B cell (primary cell): ENCODE measurements around the gene MARK2. TPM values are rescaled to one million over a fixed set of nuclear protein-coding genes. Genes with fewer than 3 reads are reported as not detected.

Experiments
- ATAC-seq: fragments of 200-7000 bp; cut with Tn5 transposase; one replicate; pipeline ENCODE4 v1.10.0; 2021; ENCODE audit warnings: low read depth, mild to moderate bottlenecking, moderate number of reproducible peaks, moderate library complexity
- CTCF ChIA-PET: fragments of 350-600 bp; sonication (Branson Sonifier 250); formaldehyde crosslinking; loops from one replicate; lab custom pipeline; 2021; ENCODE audit warnings: antibody characterized with exemption, inconsistent platforms; lab: Charles Lee
- POLR2A ChIA-PET: fragments of 350-600 bp; sonication (Branson Sonifier 250); formaldehyde crosslinking; loops from one replicate; lab custom pipeline; 2021; ENCODE audit warnings: antibody characterized with exemption; lab: Charles Lee
- DNase-seq: peaks from one replicate; pipeline ENCODE4 v3.0.0; 2013
- H2AFZ ChIP-seq: 2 replicates; pipeline ENCODE4 v1.6.1; 2012; ENCODE audit warnings: mild to moderate bottlenecking, low read depth, low read length; ENCODE audit not compliant: insufficient read depth, poor library complexity, severe bottlenecking
- H3K27ac ChIP-seq, 2 donors: 1 replicate in 1 of 2; 2 replicates in 1 of 2; pipeline ENCODE4 v1.5.1; 2012 to 2013; ENCODE audit warnings: low read length in 2 of 2, mild to moderate bottlenecking in 2 of 2, moderate library complexity in 1 of 2
- H3K27me3 ChIP-seq, 4 experiments: fragments of 200-600 bp in 1 of 4; sonication (generic) in 1 of 4; replicated peaks in 1 of 4; 1 replicate in 2 of 4; 2 replicates in 2 of 4; pipeline versions ENCODE4 v1.6.1 to v1.7.0; 2013 to 2016; ENCODE audit warnings: low read length in 3 of 4, mild to moderate bottlenecking in 2 of 4, mixed read lengths in 1 of 4, moderate library complexity in 1 of 4; ENCODE audit not compliant: insufficient read depth in 4 of 4, control insufficient read depth in 3 of 4; ENCODE audit errors: control extremely low read depth in 1 of 4
- H3K36me3 ChIP-seq, 2 experiments: replicated peaks in 1 of 2; 1 replicate in 1 of 2; 2 replicates in 1 of 2; pipeline versions ENCODE4 v1.6.1 to v1.7.1; 2013; ENCODE audit warnings: low read length in 1 of 2; ENCODE audit not compliant: insufficient read depth in 2 of 2, control insufficient read depth in 1 of 2; ENCODE audit errors: control extremely low read depth in 1 of 2, extremely low read depth in 1 of 2
- H3K4me1 ChIP-seq, 2 donors: fragments of 200-600 bp in 1 of 2; sonication (generic) in 1 of 2; 1 replicate in 1 of 2; 2 replicates in 1 of 2; pipeline versions ENCODE4 v1.5.1 to v1.6.1; 2013 to 2017; ENCODE audit warnings: low read length in 2 of 2; ENCODE audit not compliant: control insufficient read depth in 2 of 2, insufficient read depth in 2 of 2
- H3K4me2 ChIP-seq: replicated peaks from 2 replicates; pipeline ENCODE3; 2012; ENCODE audit warnings: mild to moderate bottlenecking, low read depth, low read length; ENCODE audit not compliant: poor library complexity, severe bottlenecking
- H3K4me3 ChIP-seq, 5 experiments: fragments of 200-600 bp in 1 of 5; sonication (generic) in 1 of 5; 1 replicate in 3 of 5; 2 replicates in 2 of 5; pipeline versions ENCODE4 v1.5.1 to v1.7.0; 2011 to 2016; ENCODE audit warnings: low read length in 4 of 5, mild to moderate bottlenecking in 4 of 5, low read depth in 2 of 5, control low read depth in 1 of 5, moderate library complexity in 1 of 5; ENCODE audit not compliant: insufficient read depth in 1 of 5; ENCODE audit errors: control extremely low read depth in 1 of 5, extremely low read depth in 1 of 5
- H3K79me2 ChIP-seq: fragments of 200-600 bp; sonication (generic); one replicate; pipeline ENCODE4 v1.6.0; 2016; ENCODE audit warnings: low read length; ENCODE audit not compliant: control insufficient read depth, insufficient read depth
- H3K9ac ChIP-seq: fragments of 200-600 bp; sonication (generic); 2 replicates; pipeline ENCODE4 v1.6.1; 2017; ENCODE audit warnings: mild to moderate bottlenecking, low read length, moderate library complexity
- H3K9me3 ChIP-seq, 3 donors: one replicate each; pipeline versions ENCODE4 v1.6.1 to v1.7.1; 2013; ENCODE audit warnings: low read length in 2 of 3; ENCODE audit not compliant: control insufficient read depth in 2 of 3, insufficient read depth in 1 of 3; ENCODE audit errors: control extremely low read depth in 1 of 3
- H4K20me1 ChIP-seq: 2 replicates; pipeline ENCODE4 v1.6.0; 2012; ENCODE audit warnings: mild to moderate bottlenecking, low read length; ENCODE audit not compliant: insufficient read depth, control insufficient read depth, poor library complexity, severe bottlenecking
- H3K27ac Mint-ChIP-seq: one replicate; pipeline ENCODE4 v1.8.0; 2021; ENCODE audit warnings: mixed read lengths
- H3K27me3 Mint-ChIP-seq: one replicate; pipeline ENCODE4 v1.8.0; 2021; ENCODE audit warnings: mixed read lengths
- H3K4me1 Mint-ChIP-seq: one replicate; pipeline ENCODE4 v1.8.0; 2021; ENCODE audit warnings: mixed read lengths
- H3K4me3 Mint-ChIP-seq: one replicate; pipeline ENCODE4 v1.8.0; 2021; ENCODE audit warnings: mixed read lengths
- H3K9me3 Mint-ChIP-seq: one replicate; pipeline ENCODE4 v1.8.0; 2022; ENCODE audit warnings: mixed read lengths; ENCODE audit not compliant: insufficient read depth
- CTCF ChIP-seq: fragments of 200-600 bp; IDR thresholded peaks from one replicate; pipeline ENCODE4 v1.8.0; 2022; ENCODE audit warnings: antibody characterized with exemption, mild to moderate bottlenecking
- EZH2 ChIP-seq: IDR thresholded peaks from 2 replicates; pipeline ENCODE4 v1.6.1; 2012; ENCODE audit warnings: borderline replicate concordance, low read depth, mild to moderate bottlenecking, moderate library complexity, low read length; ENCODE audit not compliant: insufficient read depth, poor library complexity, severe bottlenecking
- WGBS: methylation state at CpG from one replicate; pipeline ENCODE4 v1.1.5; 2013; ENCODE audit warnings: missing lambda C conversion rate; ENCODE audit not compliant: insufficient coverage; 5-methylcytosine and 5-hydroxymethylcytosine counted together
- intact Hi-C: fragments of 100-400 bp; cut with micrococcal nuclease; formaldehyde crosslinking; loops from one replicate; pipeline ENCODE4 v1.10.0; 2022
- polyA plus RNA-seq: library from polyadenylated mRNA; depleted of rRNA; stranded (reverse); fragments of >200 nt; gene quantifications from 2 replicates; pipeline ENCODE4 v1.2.3, GENCODE V29; 2012
- total RNA-seq, 2 donors: library from RNA; stranded (reverse); fragments of 120-200 nt in 1 of 2; gene quantifications; 1 replicate in 1 of 2; 2 replicates in 1 of 2; pipeline versions ENCODE4 v1.2.3 to v1.2.4, GENCODE V29; 2013 to 2022

MARK2 gene
- total and polyA plus RNA-seq, 2 donors (not counting 1 experiment from before 2014, with no cell fraction given) = 47.2 to 58.1 TPM

GRCh38 chr11:63844836-63845235 is 5.9 kb downstream of the MARK2 start:
- H3K27me3 ChIP-seq = no peaks in the 10 kb centered on the region
- Mint-ChIP-seq H3K9me3 (no peaks in the 10 kb centered on the region), H3K27me3 (no peaks in the 10 kb centered on the region), H3K4me3 (no peak overlapping the region), H3K27ac (no peak overlapping the region), H3K4me1 (peaks cover 65% of the 10 kb centered on the region)
- WGBS = no CpG with 5 or more reads among the region's 4 CpGs
- H2AFZ ChIP-seq = no peak overlapping the region
- ATAC-seq (no peak), DNase-seq (no peak)
- peak overlapping the region in 1 of 2 donors; percentile 43 for H3K27ac ChIP-seq
- peaks cover 95% of the 10 kb centered on the region for H4K20me1 ChIP-seq
- H3K9ac ChIP-seq = no peak overlapping the region
- ChIA-PET POLR2A (interaction anchor here (0.6 kb wide), 1 partner anchor 9 kb away, joined by 9 read pairs; no protein-coding TSS in a partner anchor), CTCF (interaction anchor here (1.5 to 1.9 kb wide), 4 partner anchors 8 to 101 kb away, joined by 3 to 11 read pairs (median 6); no protein-coding TSS in a partner anchor)
- H3K4me3 ChIP-seq = no peak overlapping the region
- no peaks in the 10 kb centered on the region for H3K9me3 ChIP-seq
- TF ChIP-seq EZH2 (no peak), CTCF (no peak)
- H3K36me3 ChIP-seq = peaks cover 12 to 59% of the 10 kb centered on the region in 2 experiments
- intact Hi-C loops = no loop called here
- no peak overlapping the region for H3K4me2 ChIP-seq
- peaks cover 98% of the 10 kb centered on the region for H3K79me2 ChIP-seq
- H3K4me1 ChIP-seq = peaks cover 25 to 38% of the 10 kb centered on the region in 2 donors

GRCh38 chr11:63845303-63845702 is 6.4 kb downstream of the MARK2 start:
- Histone ChIP-seq H3K36me3 (peaks cover 12 to 59% of the 10 kb centered on the region in 2 experiments), H3K79me2 (peaks cover 98% of the 10 kb centered on the region), H3K27ac (peak overlapping the region in 1 of 2 donors; percentile 43), H2AFZ (no peak overlapping the region), H3K9ac (no peak overlapping the region), H3K4me1 (peaks cover 25 to 33% of the 10 kb centered on the region in 2 donors), H3K4me3 (no peak overlapping the region), H4K20me1 (peaks cover 94% of the 10 kb centered on the region), H3K9me3 (no peaks in the 10 kb centered on the region), H3K4me2 (no peak overlapping the region), H3K27me3 (no peaks in the 10 kb centered on the region)
- TF ChIP-seq CTCF (no peak), EZH2 (no peak)
- H3K9me3 Mint-ChIP-seq = no peaks in the 10 kb centered on the region
- no peaks in the 10 kb centered on the region for H3K27me3 Mint-ChIP-seq
- ChIA-PET POLR2A (interaction anchor here (0.6 kb wide), 1 partner anchor 9 kb away, joined by 9 read pairs; no protein-coding TSS in a partner anchor), CTCF (interaction anchor here (1.6 to 1.9 kb wide), 2 partner anchors 8 to 101 kb away, joined by 6 to 11 read pairs; no protein-coding TSS in a partner anchor)
- WGBS = 94% methylated on average over 1 of the region's 2 CpGs
- H3K27ac Mint-ChIP-seq = no peak overlapping the region
- intact Hi-C loops = no loop called here
- no peak overlapping the region for H3K4me3 Mint-ChIP-seq
- DNase-seq = no peak
- no peak for ATAC-seq
- H3K4me1 Mint-ChIP-seq = peaks cover 63% of the 10 kb centered on the region
